ENCODE measurements around the gene TUBB3.
"Not testable (repeated sequence)": the region's sequence is repeated elsewhere in the genome, so short reads cannot be mapped to it uniquely, and the experiment has no call there.

Gene TUBB3

DNA sequence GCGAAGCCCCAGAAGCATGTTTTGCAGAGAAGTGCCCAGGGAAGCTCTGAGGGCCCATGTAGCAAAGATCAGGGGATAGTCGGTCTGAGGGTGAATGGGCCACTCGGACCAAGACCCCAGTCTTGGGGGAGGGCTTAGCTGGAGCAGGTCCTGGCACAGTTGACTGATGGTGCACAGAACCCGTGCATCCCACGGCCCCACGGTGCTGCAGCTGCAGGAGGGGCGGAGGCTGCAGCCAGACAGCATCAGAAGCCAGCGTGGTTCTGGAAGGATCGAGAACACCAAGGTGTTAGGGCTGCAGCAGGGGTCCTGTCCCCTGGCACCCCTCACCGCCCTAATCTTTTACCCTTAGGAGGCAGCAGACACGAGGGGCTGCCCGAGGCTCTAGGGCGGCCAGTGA, 11.0 kb upstream of the TUBB3 start:
- TF ChIP-seq EZH2 (optimal IDR thresholded peaks at IDR 0.05; ENCODE audit: low read depth, low read length) (no peak), EZH2phosphoT487 (IDR thresholded peaks at IDR 0.05; ENCODE audit: low read length) (no peak)
- TF ChIP-seq, protein P1, sequence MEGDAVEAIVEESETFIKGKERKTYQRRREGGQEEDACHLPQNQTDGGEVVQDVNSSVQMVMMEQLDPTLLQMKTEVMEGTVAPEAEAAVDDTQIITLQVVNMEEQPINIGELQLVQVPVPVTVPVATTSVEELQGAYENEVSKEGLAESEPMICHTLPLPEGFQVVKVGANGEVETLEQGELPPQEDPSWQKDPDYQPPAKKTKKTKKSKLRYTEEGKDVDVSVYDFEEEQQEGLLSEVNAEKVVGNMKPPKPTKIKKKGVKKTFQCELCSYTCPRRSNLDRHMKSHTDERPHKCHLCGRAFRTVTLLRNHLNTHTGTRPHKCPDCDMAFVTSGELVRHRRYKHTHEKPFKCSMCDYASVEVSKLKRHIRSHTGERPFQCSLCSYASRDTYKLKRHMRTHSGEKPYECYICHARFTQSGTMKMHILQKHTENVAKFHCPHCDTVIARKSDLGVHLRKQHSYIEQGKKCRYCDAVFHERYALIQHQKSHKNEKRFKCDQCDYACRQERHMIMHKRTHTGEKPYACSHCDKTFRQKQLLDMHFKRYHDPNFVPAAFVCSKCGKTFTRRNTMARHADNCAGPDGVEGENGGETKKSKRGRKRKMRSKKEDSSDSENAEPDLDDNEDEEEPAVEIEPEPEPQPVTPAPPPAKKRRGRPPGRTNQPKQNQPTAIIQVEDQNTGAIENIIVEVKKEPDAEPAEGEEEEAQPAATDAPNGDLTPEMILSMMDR (IDR thresholded peaks at IDR 0.05; ENCODE audit: low read length): no peak
- no peak for DNase-seq
- no peak overlapping the region for H3K9ac ChIP-seq (ENCODE audit: low read length)
- no peaks in the 10 kb centered on the region for H3K9me2 ChIP-seq (replicated peaks; ENCODE audit: insufficient read depth, low read length)
- no peak overlapping the region for H3K4me2 ChIP-seq (ENCODE audit: low read depth, low read length)
- H3K27ac ChIP-seq (ENCODE audit: low read length): no peak overlapping the region
- H2AFZ ChIP-seq (ENCODE audit: low read length): no peak overlapping the region
- H4K20me1 ChIP-seq (ENCODE audit: insufficient read depth, low read length): no peaks in the 10 kb centered on the region
- H3F3A ChIP-seq (ENCODE audit: insufficient read depth, low read length): peaks cover under 1% of the 10 kb centered on the region; the same call in 1 of the 2 replicates
- no peaks in the 10 kb centered on the region for H3K9me3 ChIP-seq (replicated peaks; ENCODE audit: insufficient read depth, low read length)
- no peaks in the 10 kb centered on the region for H3K79me2 ChIP-seq (ENCODE audit: low read length)
- H3K4me1 ChIP-seq (ENCODE audit: low read length): no peaks in the 10 kb centered on the region
- H3K36me3 ChIP-seq (replicated peaks; ENCODE audit: insufficient read depth, low read length): no peaks in the 10 kb centered on the region
- no peak overlapping the region for H3K4me3 ChIP-seq (ENCODE audit: low read length)
- H3K27me3 ChIP-seq (replicated peaks; ENCODE audit: insufficient read depth, low read length): no peaks in the 10 kb centered on the region

DNA sequence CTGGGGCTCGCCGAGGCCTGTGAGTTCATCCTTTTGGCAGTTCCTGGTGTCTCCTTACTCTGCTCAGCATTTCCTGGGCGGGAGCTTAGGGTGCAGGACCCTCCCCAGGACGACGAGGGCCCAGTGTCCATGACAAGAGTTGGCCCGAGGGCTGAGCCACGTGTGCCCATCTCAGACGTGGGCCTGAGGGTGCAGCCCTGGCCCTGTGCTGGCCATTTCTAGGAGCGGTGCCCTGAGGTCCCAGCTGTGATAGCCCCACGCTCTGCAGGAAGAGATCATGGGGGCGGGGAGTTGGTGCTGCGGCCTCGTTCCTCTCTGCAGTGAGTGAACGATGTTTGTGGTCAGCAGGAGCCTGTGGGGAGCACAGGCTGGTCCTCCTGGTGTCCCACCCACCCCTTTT, 10.5 kb upstream of the TUBB3 start:
- Histone ChIP-seq H3K27ac (ENCODE audit: low read length) (no peak overlapping the region), H3K9ac (ENCODE audit: low read length) (no peak overlapping the region), H3K9me2 (replicated peaks; ENCODE audit: insufficient read depth, low read length) (no peaks in the 10 kb centered on the region), H3K4me2 (ENCODE audit: low read depth, low read length) (no peak overlapping the region), H2AFZ (ENCODE audit: low read length) (no peak overlapping the region), H3K79me2 (ENCODE audit: low read length) (no peaks in the 10 kb centered on the region), H3K36me3 (replicated peaks; ENCODE audit: insufficient read depth, low read length) (no peaks in the 10 kb centered on the region), H3K9me3 (replicated peaks; ENCODE audit: insufficient read depth, low read length) (no peaks in the 10 kb centered on the region), H3K4me1 (ENCODE audit: low read length) (no peaks in the 10 kb centered on the region), H3K4me3 (ENCODE audit: low read length) (no peak overlapping the region), H3K27me3 (replicated peaks; ENCODE audit: insufficient read depth, low read length) (no peaks in the 10 kb centered on the region), H4K20me1 (ENCODE audit: insufficient read depth, low read length) (no peaks in the 10 kb centered on the region), H3F3A (ENCODE audit: insufficient read depth, low read length) (peaks cover 6% of the 10 kb centered on the region)
- TF ChIP-seq EZH2phosphoT487 (IDR thresholded peaks at IDR 0.05; ENCODE audit: low read length) (no peak), EZH2 (optimal IDR thresholded peaks at IDR 0.05; ENCODE audit: low read depth, low read length) (no peak)
- TF ChIP-seq, protein P1 (IDR thresholded peaks at IDR 0.05; ENCODE audit: low read length): no peak
- DNase-seq: no peak

DNA sequence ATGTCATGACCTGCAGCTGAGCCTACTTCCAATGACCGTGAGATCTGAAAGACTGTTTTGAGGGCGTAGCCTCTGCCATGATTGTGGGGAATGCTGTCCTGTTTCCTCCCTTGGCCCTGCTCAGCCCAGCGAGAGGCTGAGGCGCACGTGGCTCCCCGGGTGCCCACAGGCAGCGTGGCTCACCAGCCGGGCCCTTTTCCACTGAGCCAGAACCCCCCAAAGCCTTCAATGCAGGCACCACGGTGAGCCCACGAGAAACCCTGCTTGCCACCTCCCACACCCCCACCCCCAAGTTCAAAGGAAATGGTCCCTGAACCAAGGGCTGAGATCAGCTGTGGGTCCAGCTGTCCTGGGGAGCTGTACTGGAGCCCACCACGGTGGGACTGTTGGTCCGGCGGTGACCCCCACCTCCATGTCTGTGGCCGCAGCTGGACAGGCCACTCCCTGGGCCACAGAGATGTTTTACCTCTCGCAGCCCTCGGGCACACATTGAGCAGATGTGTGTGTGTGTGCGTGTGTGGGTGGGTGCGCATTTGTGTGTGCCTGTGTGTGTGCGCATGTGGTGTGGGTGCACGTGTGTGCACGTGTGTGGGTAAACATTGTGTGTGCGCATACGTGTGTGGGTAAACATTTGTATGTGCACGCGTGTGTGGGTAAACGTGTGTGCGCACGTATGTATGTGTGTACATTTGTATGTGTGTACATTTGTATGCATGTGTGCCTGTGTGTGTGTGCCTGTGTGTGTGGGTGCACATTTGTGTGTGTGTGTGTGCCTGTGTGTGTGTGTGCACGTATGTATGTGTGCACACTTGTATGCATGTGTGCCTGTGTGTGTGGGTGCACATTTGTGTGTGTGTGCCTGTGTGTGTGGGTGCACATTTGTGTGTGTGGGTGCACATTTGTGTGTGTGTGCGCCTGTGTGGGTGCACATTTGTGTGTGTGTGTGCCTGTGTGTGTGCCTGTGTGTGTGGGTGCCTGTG, 9.4 kb upstream of the TUBB3 start:
- Histone ChIP-seq H3K9me3 (replicated peaks; ENCODE audit: insufficient read depth, low read length) (no peaks in the 10 kb centered on the region), H3K9me2 (replicated peaks; ENCODE audit: insufficient read depth, low read length) (no peaks in the 10 kb centered on the region), H3K27ac (ENCODE audit: low read length) (no peak overlapping the region), H3K4me2 (ENCODE audit: low read depth, low read length) (no peak overlapping the region), H3K9ac (ENCODE audit: low read length) (no peak overlapping the region), H2AFZ (ENCODE audit: low read length) (no peak overlapping the region), H4K20me1 (ENCODE audit: insufficient read depth, low read length) (no peaks in the 10 kb centered on the region), H3F3A (ENCODE audit: insufficient read depth, low read length) (peaks cover 7% of the 10 kb centered on the region), H3K36me3 (replicated peaks; ENCODE audit: insufficient read depth, low read length) (no peaks in the 10 kb centered on the region), H3K4me3 (ENCODE audit: low read length) (no peak overlapping the region), H3K4me1 (ENCODE audit: low read length) (peaks cover 4% of the 10 kb centered on the region; the same call in 1 of the 2 replicates), H3K27me3 (replicated peaks; ENCODE audit: insufficient read depth, low read length) (no peaks in the 10 kb centered on the region), H3K79me2 (ENCODE audit: low read length) (no peaks in the 10 kb centered on the region)
- TF ChIP-seq EZH2 (optimal IDR thresholded peaks at IDR 0.05; ENCODE audit: low read depth, low read length): no peak
- TF ChIP-seq, protein P1 (IDR thresholded peaks at IDR 0.05; ENCODE audit: low read length): no peak
- TF ChIP-seq EZH2phosphoT487 (IDR thresholded peaks at IDR 0.05; ENCODE audit: low read length): no peak
- DNase-seq: no peak

DNA sequence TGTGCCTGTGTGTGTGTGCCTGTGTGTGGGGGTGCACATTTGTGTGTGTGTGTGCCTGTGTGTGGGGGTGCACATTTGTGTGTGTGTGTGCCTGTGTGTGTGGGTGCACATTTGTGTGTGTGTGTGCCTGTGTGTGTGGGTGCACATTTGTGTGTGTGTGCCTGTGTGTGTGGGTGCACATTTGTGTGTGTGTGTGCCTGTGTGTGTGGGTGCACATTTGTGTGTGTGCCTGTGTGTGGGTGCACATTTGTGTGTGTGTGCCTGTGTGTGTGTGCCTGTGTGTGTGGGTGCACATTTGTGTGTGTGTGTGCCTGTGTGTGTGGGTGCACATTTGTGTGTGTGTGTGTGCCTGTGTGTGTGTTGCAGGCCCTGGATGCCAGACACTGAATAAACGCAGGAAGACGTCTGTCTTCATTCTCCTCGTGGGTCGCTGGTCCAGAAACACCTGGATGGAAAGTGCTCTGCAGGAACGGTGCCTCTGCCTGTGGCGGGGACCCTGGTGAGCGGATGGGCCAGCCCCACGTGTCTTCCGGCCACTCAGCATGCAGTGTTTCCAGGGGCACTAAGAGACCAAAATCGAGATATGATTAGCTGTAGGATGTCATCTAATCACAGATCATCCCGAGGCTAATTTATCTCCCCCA, 8.4 kb upstream of the TUBB3 start:
- H3K9me2 ChIP-seq (replicated peaks; ENCODE audit: insufficient read depth, low read length); H3K27me3 ChIP-seq (replicated peaks; ENCODE audit: insufficient read depth, low read length); H3K27ac ChIP-seq (ENCODE audit: low read length); H3K4me1 ChIP-seq (ENCODE audit: low read length); H4K20me1 ChIP-seq (ENCODE audit: insufficient read depth, low read length); H3K79me2 ChIP-seq (ENCODE audit: low read length); DNase-seq; H3K9ac ChIP-seq (ENCODE audit: low read length); H3K9me3 ChIP-seq (replicated peaks; ENCODE audit: insufficient read depth, low read length); H3K4me3 ChIP-seq (ENCODE audit: low read length); H3K36me3 ChIP-seq (replicated peaks; ENCODE audit: insufficient read depth, low read length); H3K4me2 ChIP-seq (ENCODE audit: low read depth, low read length); H3F3A ChIP-seq (ENCODE audit: insufficient read depth, low read length); H2AFZ ChIP-seq (ENCODE audit: low read length): not testable (repeated sequence)
